ENCODE results near the gene ZNHIT2.

ZNHIT2 gene

GRCh38 chr11:65117206-65118096, at the start of gene ZNHIT2:
TSS of gene ZNHIT2 (minus strand) at chr11:65117701. CDS start at chr11:65117653, 48 bp downstream.
- H4K20me1 ChIP-seq (ENCODE audit: control insufficient read depth, insufficient read depth, low read depth, low read length): peaks cover 3% of the 10 kb centered on the region; the same call in 1 of the 2 replicates
- H3K79me2 ChIP-seq (ENCODE audit: control insufficient read depth, low read length): peaks cover 80% of the 10 kb centered on the region
- peak within 1 kb of the TSS; percentile 85 for H3K4me3 ChIP-seq (ENCODE audit: low read length)
- peak within 1 kb of the TSS; percentile 86 for H3K27ac ChIP-seq (ENCODE audit: low read depth, low read length)
- H3K4me2 ChIP-seq (ENCODE audit: low read length): peak within 1 kb of the TSS; percentile 91
- H3F3A ChIP-seq (ENCODE audit: control insufficient read depth, insufficient read depth): peaks cover 45% of the 10 kb centered on the region
- H3K9me3 ChIP-seq (ENCODE audit: control insufficient read depth, insufficient read depth, low read length): no peaks in the 10 kb centered on the region
- H3K4me1 ChIP-seq (ENCODE audit: control insufficient read depth, low read length): peaks cover 74% of the 10 kb centered on the region
- H3K9me2 ChIP-seq (replicated peaks; ENCODE audit: control insufficient read depth, low read length): no peaks in the 10 kb centered on the region
- H3K27me3 ChIP-seq (ENCODE audit: control insufficient read depth, low read length): no peaks in the 10 kb centered on the region
- no peak for TF ChIP-seq EZH2phosphoT487 (IDR thresholded peaks at IDR 0.05; ENCODE audit: borderline replicate concordance, low read length)
- peak; percentile 83 for TF ChIP-seq CTCF (IDR thresholded peaks at IDR 0.05; ENCODE audit: low read depth, low read length, poor library complexity, severe bottlenecking)
- H3K36me3 ChIP-seq (ENCODE audit: control insufficient read depth, low read length): peaks cover 81% of the 10 kb centered on the region

- H3K4me1 ChIP-seq (ENCODE audit: control insufficient read depth, low read length): peaks cover 29% of the 10 kb centered on the region
- TF ChIP-seq CTCF (IDR thresholded peaks at IDR 0.05; ENCODE audit: low read depth, low read length, poor library complexity, severe bottlenecking) (no peak), EZH2phosphoT487 (IDR thresholded peaks at IDR 0.05; ENCODE audit: borderline replicate concordance, low read length) (no peak)
- no peaks in the 10 kb centered on the region for H3K9me3 ChIP-seq (ENCODE audit: control insufficient read depth, insufficient read depth, low read length)
- no peaks in the 10 kb centered on the region for H3K9me2 ChIP-seq (replicated peaks; ENCODE audit: control insufficient read depth, low read length)
- H3K36me3 ChIP-seq (ENCODE audit: control insufficient read depth, low read length): no peaks in the 10 kb centered on the region
- H3F3A ChIP-seq (ENCODE audit: control insufficient read depth, insufficient read depth): no peaks in the 10 kb centered on the region; the same call in 1 of the 2 replicates
- H3K4me3 ChIP-seq (ENCODE audit: low read length): no peak overlapping the region
- H3K4me2 ChIP-seq (ENCODE audit: low read length): peak overlapping the region; percentile 27; the same call in 1 of the 2 replicates
- no peaks in the 10 kb centered on the region for H3K79me2 ChIP-seq (ENCODE audit: control insufficient read depth, low read length)
- H4K20me1 ChIP-seq (ENCODE audit: control insufficient read depth, insufficient read depth, low read depth, low read length): no peaks in the 10 kb centered on the region
- H3K27me3 ChIP-seq (ENCODE audit: control insufficient read depth, low read length): no peaks in the 10 kb centered on the region
- H3K27ac ChIP-seq (ENCODE audit: low read depth, low read length): peak overlapping the region; percentile 5; the same call in 1 of the 2 replicates
These were observed 49.4 kb upstream of the ZNHIT2 start for GRCh38 chr11:65166893-65167292.

- peaks cover 35% of the 10 kb centered on the region for H3K4me1 ChIP-seq (ENCODE audit: control insufficient read depth, low read length)
- TF ChIP-seq EZH2phosphoT487 (IDR thresholded peaks at IDR 0.05; ENCODE audit: borderline replicate concordance, low read length): no peak
- no peak for TF ChIP-seq CTCF (IDR thresholded peaks at IDR 0.05; ENCODE audit: low read depth, low read length, poor library complexity, severe bottlenecking)
- no peaks in the 10 kb centered on the region for H3K9me2 ChIP-seq (replicated peaks; ENCODE audit: control insufficient read depth, low read length)
- peaks cover 5% of the 10 kb centered on the region; the same call in 1 of the 2 replicates for H3F3A ChIP-seq (ENCODE audit: control insufficient read depth, insufficient read depth)
- H3K4me2 ChIP-seq (ENCODE audit: low read length): no peak overlapping the region
- no peak overlapping the region for H3K27ac ChIP-seq (ENCODE audit: low read depth, low read length)
- no peaks in the 10 kb centered on the region for H3K27me3 ChIP-seq (ENCODE audit: control insufficient read depth, low read length)
- no peaks in the 10 kb centered on the region for H3K36me3 ChIP-seq (ENCODE audit: control insufficient read depth, low read length)
- no peaks in the 10 kb centered on the region for H3K79me2 ChIP-seq (ENCODE audit: control insufficient read depth, low read length)
- H4K20me1 ChIP-seq (ENCODE audit: control insufficient read depth, insufficient read depth, low read depth, low read length): no peaks in the 10 kb centered on the region
- H3K9me3 ChIP-seq (ENCODE audit: control insufficient read depth, insufficient read depth, low read length): no peaks in the 10 kb centered on the region
- H3K4me3 ChIP-seq (ENCODE audit: low read length): no peak overlapping the region
These were observed 48.2 kb upstream of the ZNHIT2 start for GRCh38 chr11:65165410-65166317.
